ENCODE measurements around the gene NOL4L.

- TF ChIP-seq CTCF (conservative IDR thresholded peaks at IDR 0.05) (no peak), ZFX (IDR thresholded peaks at IDR 0.05) (no peak)
Observed at GRCh38 chr20:32455171-32455900, 129.8 kb downstream of the NOL4L start.

Data from C4-2B (cell line).